ENCODE results near the gene CYP2D6.
A peak's percentile ranks its signal among the peaks of the same experiment; 100 is the strongest.

CYP2D6 gene

GRCh38 chr22:42084874-42085273, 45.7 kb downstream of the CYP2D6 start:
- DNase-seq (ENCODE audit: low read depth in 2 of 2): no peak

DNA sequence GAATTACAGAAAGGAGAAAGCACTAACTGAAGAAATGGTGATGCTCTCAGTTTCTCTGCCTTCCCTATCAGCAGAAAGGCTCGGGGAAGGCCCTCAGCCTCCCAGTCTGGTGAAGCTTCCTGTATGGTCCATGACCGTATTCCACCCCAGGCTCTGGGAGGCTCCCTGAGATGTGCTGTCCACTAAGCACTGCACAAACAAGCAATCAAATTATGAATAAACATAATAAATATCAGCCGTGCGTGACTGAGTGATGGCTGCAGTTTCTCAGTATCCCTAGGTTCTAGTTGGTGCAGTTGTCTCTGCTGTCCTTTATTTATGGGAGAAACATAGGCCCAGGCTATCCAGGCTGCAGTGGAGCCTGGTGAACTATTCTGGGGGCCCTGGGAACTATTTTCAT, 47.5 kb downstream of the CYP2D6 start:
- no peak for DNase-seq (ENCODE audit: low read depth in 2 of 2)

- no peak for DNase-seq (ENCODE audit: low read depth in 2 of 2)
These were observed 50.3 kb downstream of the CYP2D6 start for GRCh38 chr22:42080287-42080686.

- peak; percentile 97 to 98 for DNase-seq (ENCODE audit: low read depth in 2 of 2)
These were observed 51.0 kb downstream of the CYP2D6 start, which contains the start of gene SMDT1 for GRCh38 chr22:42079319-42080251. Gene SMDT1 (plus strand): TSS chr22:42079700. CDS start chr22:42079769, 69 bp downstream.

DNA sequence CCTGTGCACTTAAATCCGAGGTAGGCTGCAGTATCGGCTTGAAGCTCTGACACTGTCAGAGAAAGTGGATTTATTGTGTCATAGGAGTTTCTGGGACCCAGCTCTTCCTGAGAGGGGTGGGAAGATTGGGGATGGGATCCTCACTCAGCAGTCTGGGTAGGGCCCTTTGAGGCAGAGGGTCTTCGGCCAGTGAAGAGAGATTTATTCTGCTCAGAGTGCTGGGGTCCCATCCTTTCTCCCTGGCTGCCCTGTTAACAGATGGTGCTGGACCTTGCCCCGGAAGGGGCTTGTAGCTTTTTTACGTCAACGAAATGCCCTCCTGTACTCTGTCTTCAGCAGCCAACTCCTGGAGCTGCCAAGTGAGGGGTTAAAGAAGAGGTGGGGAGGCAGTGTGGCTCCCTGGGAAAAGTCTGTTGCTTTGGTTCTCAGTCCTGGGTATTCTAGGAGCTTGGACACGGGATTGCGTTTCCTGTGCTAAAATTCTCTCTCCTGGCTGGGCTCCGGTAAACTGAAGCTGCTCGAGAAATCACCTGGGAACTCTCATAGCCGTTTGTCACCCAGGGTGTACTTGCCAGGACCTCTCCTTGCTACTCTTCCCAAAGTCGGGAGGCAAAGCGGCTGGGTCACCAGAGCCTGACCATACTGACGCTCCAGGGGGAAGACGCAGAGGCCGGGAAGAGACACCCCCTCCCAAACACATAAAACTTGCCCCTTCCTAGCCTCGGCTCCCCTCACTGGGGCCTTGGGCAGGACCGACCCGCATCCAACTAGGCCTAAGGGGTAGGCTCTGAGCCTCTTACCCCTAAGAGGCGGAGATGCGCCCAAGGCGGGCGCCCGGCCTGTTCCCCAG, 51.9 kb downstream of the CYP2D6 start:
- DNase-seq (ENCODE audit: low read depth in 2 of 2): no peak

DNA sequence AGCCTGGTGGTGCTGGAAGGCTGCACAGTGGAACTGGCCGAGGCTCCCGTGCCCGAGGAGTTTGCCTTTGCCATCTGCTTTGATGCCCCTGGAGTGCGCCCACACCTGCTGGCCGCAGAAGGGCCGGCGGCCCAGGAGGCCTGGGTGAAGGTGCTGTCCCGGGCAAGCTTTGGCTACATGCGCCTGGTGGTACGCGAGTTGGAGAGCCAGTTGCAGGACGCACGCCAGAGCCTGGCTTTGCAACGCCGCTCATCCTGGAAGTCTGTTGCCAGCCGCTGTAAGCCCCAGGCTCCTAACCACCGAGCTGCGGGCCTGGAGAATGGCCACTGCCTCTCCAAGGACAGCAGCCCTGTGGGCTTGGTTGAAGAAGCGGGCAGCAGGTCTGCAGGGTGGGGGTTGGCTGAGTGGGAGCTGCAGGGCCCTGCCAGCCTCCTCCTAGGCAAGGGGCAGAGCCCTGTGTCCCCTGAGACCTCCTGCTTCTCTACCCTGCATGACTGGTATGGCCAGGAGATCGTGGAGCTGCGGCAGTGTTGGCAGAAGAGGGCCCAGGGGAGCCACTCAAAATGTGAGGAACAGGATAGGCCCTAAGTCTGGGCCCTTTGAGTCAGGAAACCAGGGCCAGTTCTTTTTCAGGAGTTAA, 53.0 kb downstream of the CYP2D6 start:
- no peak for DNase-seq (ENCODE audit: low read depth in 2 of 2)

GRCh38 chr22:42076764-42077485, 53.7 kb downstream of the CYP2D6 start:
- no peak for DNase-seq (ENCODE audit: low read depth in 2 of 2)

Data from stimulated activated CD8-positive, alpha-beta memory T cell treated with anti-CD3 and anti-CD28 coated beads, Interleukin-7, amount 100 ng/mL, for 4 hours (primary cell).